PC-9 (cell line): ENCODE results near the gene CPEB3. TPM values are rescaled to one million over a fixed set of nuclear protein-coding genes. Genes with fewer than 3 reads are reported as not detected.

Source experiments
- BruUV-seq: library from RNA; stranded (reverse); fragments of 400-500 nt; replicated peaks from 2 replicates; lab custom pipeline; 2021; lab: Mats Ljungman, UMichigan
- CTCF ChIA-PET: fragments of 300-600 bp; sonication (Branson Sonifier 250); formaldehyde crosslinking; loops from one replicate; lab custom pipeline; 2022; ENCODE audit warnings: antibody characterized with exemption; lab: Charles Lee
- POLR2A ChIA-PET: fragments of 300-600 bp; sonication (Branson Sonifier 250); formaldehyde crosslinking; loops from one replicate; lab custom pipeline; 2022; ENCODE audit warnings: antibody characterized with exemption; ENCODE audit not compliant: unreplicated experiment; lab: Charles Lee
- DNase-seq, 2 experiments: peaks; one replicate each; pipeline versions ENCODE4 v3.0.0 to v3.0.0-alpha.2; 2015 to 2022; ENCODE audit warnings: mixed read lengths in 1 of 2
- H2AFZ ChIP-seq: fragments of 200-600 bp; sonication (generic); 2 replicates; pipeline ENCODE4 v1.8.1; 2017; ENCODE audit warnings: antibody characterized with exemption
- H3F3A ChIP-seq: fragments of 200-600 bp; sonication (generic); 2 replicates; pipeline ENCODE4 v1.8.1; 2017; ENCODE audit warnings: antibody characterized with exemption, mild to moderate bottlenecking, low read depth; ENCODE audit not compliant: insufficient read depth
- H3K27ac ChIP-seq: fragments of 200-600 bp; sonication (generic); 2 replicates; pipeline ENCODE4 v1.6.1; 2016; ENCODE audit warnings: mixed run types
- H3K27me3 ChIP-seq: fragments of 200-600 bp; sonication (generic); 2 replicates; pipeline ENCODE4 v1.6.1; 2016; ENCODE audit warnings: low read depth, mixed run types; ENCODE audit not compliant: insufficient read depth
- H3K36me3 ChIP-seq: fragments of 200-600 bp; sonication (generic); 2 replicates; pipeline ENCODE4 v1.6.1; 2016; ENCODE audit warnings: low read depth, mixed run types
- H3K4me1 ChIP-seq: fragments of 200-600 bp; sonication (generic); replicated peaks from 2 replicates; pipeline ENCODE4 v1.6.1; 2016; ENCODE audit warnings: mixed run types; ENCODE audit not compliant: insufficient read depth
- H3K4me2 ChIP-seq: fragments of 200-600 bp; sonication (generic); 2 replicates; pipeline ENCODE4 v1.6.1; 2017; ENCODE audit warnings: mixed run types
- H3K4me3 ChIP-seq: fragments of 200-600 bp; sonication (generic); 2 replicates; pipeline ENCODE4 v1.6.1; 2016; ENCODE audit warnings: mixed run types
- H3K79me2 ChIP-seq: fragments of 200-600 bp; sonication (generic); 2 replicates; pipeline ENCODE4 v1.6.1; 2017; ENCODE audit warnings: low read depth, mixed run types
- H3K9me2 ChIP-seq: fragments of 200-600 bp; sonication (generic); 2 replicates; pipeline ENCODE4 v1.8.1; 2017; ENCODE audit warnings: mild to moderate bottlenecking; ENCODE audit not compliant: insufficient read depth
- H3K9me3 ChIP-seq: fragments of 200-600 bp; sonication (generic); 2 replicates; pipeline ENCODE4 v1.8.1; 2016; ENCODE audit warnings: low read depth; ENCODE audit not compliant: insufficient read depth
- H4K20me1 ChIP-seq: fragments of 200-600 bp; sonication (generic); 2 replicates; pipeline ENCODE4 v1.8.1; 2017; ENCODE audit not compliant: insufficient read depth
- EZH2 ChIP-seq: fragments of 200-600 bp; sonication (generic); IDR thresholded peaks from 2 replicates; pipeline ENCODE4 v1.8.0; 2017; ENCODE audit warnings: antibody characterized with exemption, low read depth
- intact Hi-C: fragments of 100-400 bp; cut with micrococcal nuclease; formaldehyde crosslinking; loops from one replicate; pipeline ENCODE4 v1.10.0; 2022; ENCODE audit not compliant: unreplicated experiment
- total RNA-seq: library from RNA; stranded (reverse); gene quantifications from 2 replicates; pipeline ENCODE4 v1.2.3, GENCODE V29; 2021
- TF ChIP-seq, protein P1 (sequence below): fragments of 200-600 bp; sonication (generic); conservative IDR thresholded peaks from 2 replicates; pipeline ENCODE4 v1.6.1; 2017; ENCODE audit warnings: mixed run types, antibody characterized with exemption, mild to moderate bottlenecking, moderate library complexity

CPEB3 gene
- total RNA-seq, 1 experiment from 2014 or later: 1.4 TPM

DNA sequence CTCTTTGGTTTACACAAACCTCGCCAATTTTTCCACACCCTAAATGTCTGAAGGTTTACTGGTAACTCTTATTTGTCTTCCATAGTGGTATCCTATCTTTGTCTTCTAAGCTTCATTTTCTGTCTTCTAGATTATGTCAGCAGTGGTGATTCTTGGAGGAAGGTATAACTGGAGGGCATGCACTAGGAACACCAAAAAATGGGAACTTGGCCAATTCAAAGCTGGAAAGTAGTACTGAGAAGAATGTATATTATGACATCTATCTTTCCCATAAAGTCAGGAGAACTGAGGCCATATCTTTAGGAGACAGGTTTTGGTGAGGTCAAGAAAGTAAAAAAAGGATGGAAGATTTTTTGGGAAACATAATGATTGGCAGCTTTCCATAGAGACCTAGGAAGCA lies 113.3 kb downstream of the CPEB3 start:
- H3K36me3 ChIP-seq: no peaks in the 10 kb centered on the region
- H4K20me1 ChIP-seq: no peaks in the 10 kb centered on the region
- H3K9me2 ChIP-seq: no peaks in the 10 kb centered on the region
- H3K4me3 ChIP-seq: no peak overlapping the region
- no peak overlapping the region for H3K27ac ChIP-seq
- CTCF ChIA-PET: no interaction called here
- H3K79me2 ChIP-seq: no peaks in the 10 kb centered on the region
- intact Hi-C loops: no loop called here
- H3K4me2 ChIP-seq: no peak overlapping the region
- POLR2A ChIA-PET: no interaction called here
- DNase-seq: no peak
- no peaks in the 10 kb centered on the region for H3K4me1 ChIP-seq
- H3K9me3 ChIP-seq: no peaks in the 10 kb centered on the region
- no peak overlapping the region for H2AFZ ChIP-seq
- TF ChIP-seq, protein P1, sequence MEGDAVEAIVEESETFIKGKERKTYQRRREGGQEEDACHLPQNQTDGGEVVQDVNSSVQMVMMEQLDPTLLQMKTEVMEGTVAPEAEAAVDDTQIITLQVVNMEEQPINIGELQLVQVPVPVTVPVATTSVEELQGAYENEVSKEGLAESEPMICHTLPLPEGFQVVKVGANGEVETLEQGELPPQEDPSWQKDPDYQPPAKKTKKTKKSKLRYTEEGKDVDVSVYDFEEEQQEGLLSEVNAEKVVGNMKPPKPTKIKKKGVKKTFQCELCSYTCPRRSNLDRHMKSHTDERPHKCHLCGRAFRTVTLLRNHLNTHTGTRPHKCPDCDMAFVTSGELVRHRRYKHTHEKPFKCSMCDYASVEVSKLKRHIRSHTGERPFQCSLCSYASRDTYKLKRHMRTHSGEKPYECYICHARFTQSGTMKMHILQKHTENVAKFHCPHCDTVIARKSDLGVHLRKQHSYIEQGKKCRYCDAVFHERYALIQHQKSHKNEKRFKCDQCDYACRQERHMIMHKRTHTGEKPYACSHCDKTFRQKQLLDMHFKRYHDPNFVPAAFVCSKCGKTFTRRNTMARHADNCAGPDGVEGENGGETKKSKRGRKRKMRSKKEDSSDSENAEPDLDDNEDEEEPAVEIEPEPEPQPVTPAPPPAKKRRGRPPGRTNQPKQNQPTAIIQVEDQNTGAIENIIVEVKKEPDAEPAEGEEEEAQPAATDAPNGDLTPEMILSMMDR: no peak
- TF ChIP-seq EZH2: no peak
- no peaks in the 10 kb centered on the region for H3K27me3 ChIP-seq
- no TSS peak for BruUV-seq
- no peaks in the 10 kb centered on the region for H3F3A ChIP-seq

DNA sequence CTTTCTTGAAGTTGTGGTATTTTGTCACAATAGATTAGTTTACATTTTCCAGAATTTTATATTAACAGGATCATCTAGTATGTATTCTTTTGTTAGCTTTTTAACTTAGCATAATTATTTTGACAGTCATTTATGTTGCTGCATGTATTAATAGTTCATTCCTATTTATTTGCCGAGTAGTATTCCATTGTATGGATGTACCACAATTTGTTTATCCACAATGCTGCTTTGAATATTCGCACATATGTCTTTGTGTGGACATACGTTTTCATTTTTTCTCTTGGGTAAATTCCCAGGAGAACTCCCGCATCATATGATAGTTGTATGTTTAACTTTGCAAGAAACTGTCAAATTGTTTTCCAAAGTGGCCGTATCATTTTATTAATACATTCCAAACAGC lies 115.7 kb downstream of the CPEB3 start:
- Histone ChIP-seq H3K27me3 (no peaks in the 10 kb centered on the region), H3F3A (no peaks in the 10 kb centered on the region), H3K27ac (no peak overlapping the region), H4K20me1 (no peaks in the 10 kb centered on the region), H3K36me3 (no peaks in the 10 kb centered on the region), H3K4me2 (no peak overlapping the region), H3K79me2 (no peaks in the 10 kb centered on the region), H3K9me3 (no peaks in the 10 kb centered on the region), H3K4me1 (no peaks in the 10 kb centered on the region), H3K4me3 (no peak overlapping the region), H3K9me2 (no peaks in the 10 kb centered on the region), H2AFZ (no peak overlapping the region)
- ChIA-PET CTCF (no interaction called here), POLR2A (no interaction called here)
- TF ChIP-seq, protein P1: no peak
- no peak for TF ChIP-seq EZH2
- DNase-seq: no peak
- BruUV-seq: no TSS peak
- intact Hi-C loops: no loop called here

DNA sequence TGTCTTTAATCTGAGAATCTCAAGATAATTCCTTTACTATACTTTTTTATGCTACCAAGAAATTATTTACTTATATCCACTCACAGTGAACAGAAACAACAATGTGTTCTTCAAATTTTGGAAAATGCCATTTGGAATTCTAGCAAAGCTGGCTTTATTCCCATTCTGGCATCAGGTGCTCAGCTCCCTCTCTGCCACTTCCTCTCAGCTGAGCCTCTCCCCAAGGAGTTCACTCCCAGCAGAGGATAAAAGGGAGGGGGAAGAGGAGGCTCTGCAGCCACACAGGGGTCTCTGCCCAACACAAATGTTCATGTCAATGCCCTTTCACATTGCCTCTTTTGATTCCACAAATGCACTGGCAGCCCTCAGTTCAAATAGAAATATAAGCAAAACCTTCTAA lies 116.9 kb downstream of the CPEB3 start:
- H3K9me2 ChIP-seq: no peaks in the 10 kb centered on the region
- H3K79me2 ChIP-seq: no peaks in the 10 kb centered on the region
- H3K27me3 ChIP-seq: no peaks in the 10 kb centered on the region
- H3K4me2 ChIP-seq: no peak overlapping the region
- no peaks in the 10 kb centered on the region for H3F3A ChIP-seq
- DNase-seq: no peak
- H3K36me3 ChIP-seq: no peaks in the 10 kb centered on the region
- intact Hi-C loops: no loop called here
- no peaks in the 10 kb centered on the region for H3K9me3 ChIP-seq
- no peak overlapping the region for H3K27ac ChIP-seq
- POLR2A ChIA-PET: no interaction called here
- no TSS peak for BruUV-seq
- CTCF ChIA-PET: no interaction called here
- TF ChIP-seq, protein P1: no peak
- TF ChIP-seq EZH2: no peak
- H3K4me1 ChIP-seq: no peaks in the 10 kb centered on the region
- H2AFZ ChIP-seq: no peak overlapping the region
- H3K4me3 ChIP-seq: no peak overlapping the region
- H4K20me1 ChIP-seq: no peaks in the 10 kb centered on the region
